Uterus (tissue), 4 donors: ENCODE measurements around the gene RTL9. TPM values are rescaled to one million over a fixed set of nuclear protein-coding genes. Genes with fewer than 3 reads are reported as not detected.

ENCODE experiments used
- DNase-seq, 2 donors: peaks; one replicate each; pipeline ENCODE4 v3.0.0-alpha.2; 2019 to 2020
- H3K27ac ChIP-seq, 2 donors: fragments of 200-600 bp; sonication (generic); 1 replicate in 1 of 2; 2 replicates in 1 of 2; pipeline ENCODE4 v1.5.1; 2016 to 2018
- H3K27me3 ChIP-seq, 2 donors: fragments of 200-600 bp; sonication (generic); one replicate each; pipeline ENCODE4 v1.5.1; 2018 to 2019; ENCODE audit warnings: control low read depth in 1 of 2
- H3K36me3 ChIP-seq, 2 donors: fragments of 200-600 bp; sonication (generic); one replicate each; pipeline ENCODE4 v1.5.1; 2019; ENCODE audit warnings: control low read depth in 1 of 2
- H3K4me1 ChIP-seq, 2 donors: fragments of 200-600 bp; sonication (generic); one replicate each; pipeline ENCODE4 v1.5.1; 2018 to 2019; ENCODE audit warnings: control low read depth in 1 of 2
- H3K4me3 ChIP-seq, 2 donors: fragments of 200-600 bp; sonication (generic); 1 replicate in 1 of 2; 2 replicates in 1 of 2; pipeline ENCODE4 v1.5.1; 2018 to 2019; ENCODE audit warnings: mild to moderate bottlenecking in 1 of 2
- H3K9me3 ChIP-seq, 2 donors: fragments of 200-600 bp; sonication (generic); one replicate each; pipeline ENCODE4 v1.5.1; 2019; ENCODE audit warnings: control low read depth in 1 of 2
- POLR2A ChIP-seq, 2 donors: fragments of 450-650 bp; IDR thresholded peaks; one replicate each; pipeline ENCODE4 v1.6.1; 2016; ENCODE audit warnings: antibody characterized with exemption in 2 of 2, mild to moderate bottlenecking in 1 of 2, moderate library complexity in 1 of 2
- intact Hi-C: fragments of 100-400 bp; cut with DNase I; formaldehyde crosslinking; loops from one replicate; pipeline ENCODE4 v1.15.1; 2023; ENCODE audit warnings: low total_unique reads
- total RNA-seq, 4 donors: library from RNA; depleted of rRNA in 3 of 4; stranded (reverse); fragments of >200 nt in 3 of 4; gene quantifications; one replicate each; pipeline versions ENCODE4 v1.1.0 to v1.2.4, GENCODE V29; 2014 to 2023
- TF ChIP-seq, protein P1 (sequence below), 4 experiments: fragments of 200-600 bp in 2 of 4; fragments of 450-650 bp in 2 of 4; sonication (generic) in 2 of 4; IDR thresholded peaks; one replicate each; pipeline ENCODE4 v1.5.1; 2016 to 2019; ENCODE audit warnings: antibody characterized with exemption in 4 of 4, mild to moderate bottlenecking in 2 of 4, moderate library complexity in 1 of 4
- donor health status: DM: yes; HTN: yes; CAD: no.

The RTL9 gene
- total RNA-seq, 4 donors from 2014 or later = 0.40 to 0.48 TPM; not detected in 2

DNA sequence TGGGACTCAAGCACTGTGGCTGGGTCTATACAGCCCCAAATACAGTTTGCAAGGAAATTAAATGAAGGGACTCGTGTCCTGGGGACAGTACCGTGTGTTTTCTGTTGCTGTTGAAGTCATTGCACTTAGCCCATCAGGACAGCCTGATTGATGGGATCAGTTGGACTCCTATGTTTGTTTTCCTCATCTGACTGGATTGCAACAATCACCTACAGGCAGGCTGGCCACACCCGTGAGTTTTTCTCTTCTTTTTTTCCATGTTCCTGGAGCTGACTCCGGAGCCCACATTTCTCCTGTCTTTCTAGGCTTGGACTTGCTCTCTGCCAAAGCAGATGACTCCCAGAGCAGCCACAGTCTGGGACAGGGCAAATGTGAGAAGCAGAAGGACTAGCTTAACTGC lies 38.1 kb downstream of the RTL9 start:
- H3K4me3 ChIP-seq = no peak overlapping the region
- H3K4me1 ChIP-seq = no peaks in the 10 kb centered on the region
- no peak overlapping the region for H3K27ac ChIP-seq
- H3K9me3 ChIP-seq = no peaks in the 10 kb centered on the region
- no peak for DNase-seq
- TF ChIP-seq, protein P1, sequence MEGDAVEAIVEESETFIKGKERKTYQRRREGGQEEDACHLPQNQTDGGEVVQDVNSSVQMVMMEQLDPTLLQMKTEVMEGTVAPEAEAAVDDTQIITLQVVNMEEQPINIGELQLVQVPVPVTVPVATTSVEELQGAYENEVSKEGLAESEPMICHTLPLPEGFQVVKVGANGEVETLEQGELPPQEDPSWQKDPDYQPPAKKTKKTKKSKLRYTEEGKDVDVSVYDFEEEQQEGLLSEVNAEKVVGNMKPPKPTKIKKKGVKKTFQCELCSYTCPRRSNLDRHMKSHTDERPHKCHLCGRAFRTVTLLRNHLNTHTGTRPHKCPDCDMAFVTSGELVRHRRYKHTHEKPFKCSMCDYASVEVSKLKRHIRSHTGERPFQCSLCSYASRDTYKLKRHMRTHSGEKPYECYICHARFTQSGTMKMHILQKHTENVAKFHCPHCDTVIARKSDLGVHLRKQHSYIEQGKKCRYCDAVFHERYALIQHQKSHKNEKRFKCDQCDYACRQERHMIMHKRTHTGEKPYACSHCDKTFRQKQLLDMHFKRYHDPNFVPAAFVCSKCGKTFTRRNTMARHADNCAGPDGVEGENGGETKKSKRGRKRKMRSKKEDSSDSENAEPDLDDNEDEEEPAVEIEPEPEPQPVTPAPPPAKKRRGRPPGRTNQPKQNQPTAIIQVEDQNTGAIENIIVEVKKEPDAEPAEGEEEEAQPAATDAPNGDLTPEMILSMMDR (IDR thresholded peaks at IDR 0.05) = no peak
- TF ChIP-seq POLR2A (IDR thresholded peaks at IDR 0.05) = no peak
- no peaks in the 10 kb centered on the region for H3K27me3 ChIP-seq
- no peaks in the 10 kb centered on the region for H3K36me3 ChIP-seq
- intact Hi-C loops = no loop called here

DNA sequence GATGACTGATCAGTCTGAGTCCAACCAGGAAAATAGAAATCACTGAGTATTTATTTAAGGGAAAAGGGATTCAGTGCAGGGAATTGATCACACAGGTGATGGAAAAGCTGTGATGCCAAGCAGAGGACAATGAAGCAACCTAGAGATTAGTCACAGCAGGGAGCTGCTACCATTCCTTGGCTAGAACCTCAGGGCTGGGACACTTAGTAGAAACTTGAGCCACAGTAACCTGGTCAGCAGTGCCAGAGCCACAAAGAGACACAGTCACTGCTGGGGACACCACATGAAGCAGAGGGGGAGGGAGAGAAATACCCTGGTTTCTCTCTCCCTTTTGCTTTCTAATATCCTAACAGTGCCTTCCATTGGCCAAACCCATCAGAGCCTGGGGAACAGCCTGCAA lies 38.7 kb downstream of the RTL9 start:
- H3K27ac ChIP-seq = no peak overlapping the region
- H3K4me3 ChIP-seq = no peak overlapping the region
- H3K27me3 ChIP-seq = no peaks in the 10 kb centered on the region
- no peak for DNase-seq
- no peak for TF ChIP-seq POLR2A (IDR thresholded peaks at IDR 0.05)
- TF ChIP-seq, protein P1 (IDR thresholded peaks at IDR 0.05) = no peak
- intact Hi-C loops = no loop called here
- no peaks in the 10 kb centered on the region for H3K36me3 ChIP-seq
- H3K9me3 ChIP-seq = no peaks in the 10 kb centered on the region
- H3K4me1 ChIP-seq = no peaks in the 10 kb centered on the region

DNA sequence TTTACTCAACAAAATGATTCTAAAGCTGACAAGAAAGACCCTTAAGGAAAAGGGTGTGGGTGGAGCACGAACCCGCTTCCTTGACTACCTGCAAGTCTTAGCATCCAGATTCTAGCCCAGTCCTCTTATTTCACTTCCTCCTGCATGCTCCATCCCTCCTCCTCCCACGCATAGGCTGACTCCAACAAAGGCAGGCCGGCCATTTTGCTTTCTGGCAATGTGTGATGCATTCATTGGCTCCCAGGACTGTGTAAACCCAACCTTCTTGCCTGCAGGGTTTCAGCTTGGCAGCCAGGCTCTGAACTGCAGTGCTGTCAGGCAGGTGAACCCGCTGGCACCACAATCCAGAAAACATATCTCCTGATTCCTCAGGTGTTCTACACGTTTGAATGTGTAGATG lies 39.3 kb downstream of the RTL9 start:
- Histone ChIP-seq H3K27ac (no peak overlapping the region), H3K4me1 (no peaks in the 10 kb centered on the region), H3K27me3 (no peaks in the 10 kb centered on the region), H3K36me3 (no peaks in the 10 kb centered on the region), H3K4me3 (no peak overlapping the region), H3K9me3 (no peaks in the 10 kb centered on the region)
- TF ChIP-seq POLR2A (IDR thresholded peaks at IDR 0.05) = no peak
- TF ChIP-seq, protein P1 (IDR thresholded peaks at IDR 0.05) = no peak
- intact Hi-C loops = no loop called here
- DNase-seq = no peak

DNA sequence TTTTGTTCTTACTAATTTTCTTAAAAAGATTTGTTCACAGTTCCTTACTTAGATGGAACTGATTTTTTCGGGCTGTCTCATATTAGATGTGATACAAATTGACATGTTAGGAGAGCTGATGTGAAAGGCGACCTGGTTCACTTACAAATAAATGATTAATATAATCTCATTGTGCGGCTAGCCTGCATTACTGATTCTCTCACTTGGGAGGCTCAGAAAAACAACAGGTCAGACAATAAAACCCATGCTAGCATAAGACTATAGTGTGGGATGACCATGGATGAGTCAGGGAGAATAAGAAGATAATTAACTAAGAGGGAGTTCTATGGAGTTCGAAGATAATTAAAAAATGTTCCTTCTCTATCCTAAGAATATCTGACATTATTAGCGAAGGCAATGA lies 40.8 kb downstream of the RTL9 start:
- Histone ChIP-seq H3K27ac (no peak overlapping the region), H3K4me1 (no peaks in the 10 kb centered on the region), H3K9me3 (no peaks in the 10 kb centered on the region), H3K27me3 (no peaks in the 10 kb centered on the region), H3K4me3 (no peak overlapping the region), H3K36me3 (no peaks in the 10 kb centered on the region)
- TF ChIP-seq, protein P1 (IDR thresholded peaks at IDR 0.05) = no peak
- TF ChIP-seq POLR2A (IDR thresholded peaks at IDR 0.05) = no peak
- intact Hi-C loops = no loop called here
- no peak for DNase-seq

DNA sequence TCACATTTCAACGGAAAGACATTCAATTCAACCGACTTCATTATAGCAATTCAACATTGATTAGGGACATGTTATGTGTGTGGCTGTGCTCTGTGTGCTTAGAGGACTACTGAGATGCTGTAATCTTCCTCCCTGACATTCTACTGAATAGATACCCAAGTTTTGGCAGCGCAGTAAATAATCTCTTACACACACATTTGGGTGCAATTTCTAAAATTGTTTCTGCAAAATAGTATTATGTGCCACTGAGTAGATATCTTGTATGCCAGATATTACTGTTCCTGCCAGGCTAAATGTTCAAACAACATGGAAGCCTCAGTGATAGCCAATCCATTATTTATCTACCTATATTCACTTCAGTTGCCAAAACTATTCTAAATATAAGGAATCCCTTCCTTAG lies 41.3 kb downstream of the RTL9 start:
- intact Hi-C loops = loop anchor here (5.0 kb wide), 1 partner anchor 238 kb away; no protein-coding TSS in a partner anchor
- H3K9me3 ChIP-seq = no peaks in the 10 kb centered on the region
- DNase-seq = no peak
- no peaks in the 10 kb centered on the region for H3K36me3 ChIP-seq
- no peak overlapping the region for H3K27ac ChIP-seq
- no peaks in the 10 kb centered on the region for H3K4me1 ChIP-seq
- no peak overlapping the region for H3K4me3 ChIP-seq
- no peaks in the 10 kb centered on the region for H3K27me3 ChIP-seq
- no peak for TF ChIP-seq POLR2A (IDR thresholded peaks at IDR 0.05)
- TF ChIP-seq, protein P1 (IDR thresholded peaks at IDR 0.05) = no peak
